K562 (cell line): ENCODE data around the gene KLK6. TPM values are rescaled to one million over a fixed set of nuclear protein-coding genes. Genes with fewer than 3 reads are reported as not detected.

ENCODE experiments used
- ATAC-seq: fragments of 200-7000 bp; cut with Tn5 transposase; 3 replicates; pipeline ENCODE4 v1.9.1; 2020; ENCODE audit warnings: moderate library complexity
- BruUV-seq: library from RNA; stranded (reverse); fragments of 400-500 nt; replicated peaks from 2 replicates; lab custom pipeline; 2021; lab: Mats Ljungman, UMichigan
- CTCF ChIA-PET: fragments of 300-600 bp; formaldehyde crosslinking; extraction: SDS; loops from one replicate; lab custom pipeline; 2021; ENCODE audit warnings: low intra/inter-chr PET ratio; lab: Yijun Ruan, JAX
- POLR2A ChIA-PET: fragments of 300-600, 350-650 bp; sonication (Branson Sonifier 250); formaldehyde crosslinking; extraction: SDS; loops from one replicate; lab custom pipeline; 2021; ENCODE audit warnings: antibody characterized with exemption, inconsistent platforms; lab: Yijun Ruan, JAX
- DNase-seq, 4 experiments: peaks; one replicate each; pipeline versions ENCODE4 v3.0.0 to v3.0.0-alpha.2; 2011 to 2018; ENCODE audit warnings: low spot score in 3 of 4, mixed read lengths in 3 of 4; ENCODE audit errors: extremely low read depth in 1 of 4
- FAIRE-seq: peaks from 2 replicates; lab custom pipeline; 2011; peaks lifted over from hg19 to GRCh38; lab: Jason Lieb, UNC
- H2AFZ ChIP-seq: 2 replicates; pipeline ENCODE4 v1.6.0; 2011; ENCODE audit warnings: low read depth, low read length, control low read depth, inconsistent platforms
- H3K27ac ChIP-seq: fragments of 200-600 bp; 3 replicates; pipeline ENCODE4 v1.8.0; 2011; ENCODE audit warnings: low read depth, mild to moderate bottlenecking, control low read depth, inconsistent platforms, low read length, moderate library complexity, mixed read lengths; ENCODE audit errors: extremely low read depth
- H3K27me3 ChIP-seq, 2 experiments: fragments of 300-600 bp in 1 of 2; 2 replicates in 1 of 2; 3 replicates in 1 of 2; pipeline versions ENCODE4 v1.6.0 to v1.8.0; 2011; ENCODE audit warnings: inconsistent platforms in 2 of 2, low read length in 2 of 2, mild to moderate bottlenecking in 1 of 2, mixed read lengths in 1 of 2, moderate library complexity in 1 of 2; ENCODE audit not compliant: control insufficient read depth in 2 of 2, insufficient read depth in 2 of 2
- H3K36me3 ChIP-seq: fragments of 300-600 bp; 3 replicates; pipeline ENCODE4 v1.8.0; 2011; ENCODE audit warnings: mild to moderate bottlenecking, low read length, inconsistent platforms; ENCODE audit not compliant: control insufficient read depth, insufficient read depth
- H3K4me1 ChIP-seq, 2 experiments: fragments of 200-600 bp in 1 of 2; replicated peaks in 1 of 2; 2 replicates in 1 of 2; 3 replicates in 1 of 2; pipeline versions ENCODE4 v1.5.1 to v1.8.0; 2011; ENCODE audit warnings: inconsistent platforms in 2 of 2, low read length in 2 of 2, mild to moderate bottlenecking in 1 of 2, mixed read lengths in 1 of 2, moderate library complexity in 1 of 2; ENCODE audit not compliant: control insufficient read depth in 2 of 2, insufficient read depth in 2 of 2
- H3K4me2 ChIP-seq: 2 replicates; pipeline ENCODE4 v1.6.1; 2011; ENCODE audit warnings: low read length, control low read depth, inconsistent platforms, mixed read lengths; ENCODE audit not compliant: insufficient read depth
- H3K4me3 ChIP-seq: fragments of 200-600 bp; sonication (generic), shearing (Covaris generic); 2 replicates; pipeline ENCODE4 v1.5.1; 2016; ENCODE audit warnings: control low read depth, inconsistent platforms
- H3K79me2 ChIP-seq: fragments of 200-600 bp; 3 replicates; pipeline ENCODE4 v1.8.0; 2011; ENCODE audit warnings: low read length, inconsistent platforms; ENCODE audit not compliant: control insufficient read depth, insufficient read depth
- H3K9ac ChIP-seq, 2 experiments: 2 replicates each; pipeline versions ENCODE4 v1.6.0 to v1.6.1; 2011; ENCODE audit warnings: low read depth in 2 of 2, low read length in 2 of 2, control low read depth in 1 of 2, inconsistent platforms in 1 of 2, mild to moderate bottlenecking in 1 of 2, mixed read lengths in 1 of 2; ENCODE audit not compliant: insufficient read depth in 1 of 2
- H3K9me1 ChIP-seq: one replicate; pipeline ENCODE4 v1.6.0; 2011; ENCODE audit warnings: inconsistent platforms, mild to moderate bottlenecking, low read length, moderate library complexity; ENCODE audit not compliant: control insufficient read depth, insufficient read depth
- H3K9me3 ChIP-seq: replicated peaks from 2 replicates; pipeline ENCODE4 v1.5.1; 2011; ENCODE audit warnings: low read depth, low read length, inconsistent platforms; ENCODE audit not compliant: control insufficient read depth, insufficient read depth
- H4K20me1 ChIP-seq: replicated peaks from 2 replicates; pipeline ENCODE4 v1.6.1; 2011; ENCODE audit warnings: low read length, inconsistent platforms, mixed read lengths; ENCODE audit not compliant: control insufficient read depth, insufficient read depth
- ADNP ChIP-seq: fragments of 200-800 bp; sonication (Bioruptor generic); IDR thresholded peaks from 2 replicates; pipeline ENCODE4 v1.6.1; 2016; ENCODE audit warnings: missing genetic modification characterization, missing compliant biosample characterization
- RBM25 ChIP-seq: fragments of 200-400 bp; formaldehyde crosslinking; IDR thresholded peaks from 2 replicates; pipeline ENCODE4 v1.6.1; 2018; ENCODE audit warnings: low read length, low read depth, moderate library complexity; ENCODE audit not compliant: severe bottlenecking
- SMARCE1 ChIP-seq: fragments of 450-650 bp; IDR thresholded peaks from 2 replicates; pipeline ENCODE4 v1.7.1; 2016; ENCODE audit warnings: mild to moderate bottlenecking
- ZFP36 ChIP-seq: fragments of 150-350 bp; IDR thresholded peaks from 2 replicates; pipeline ENCODE4 v1.6.1; 2018; ENCODE audit warnings: low read length, low read depth; ENCODE audit not compliant: partially characterized antibody
- ZNF436 ChIP-seq: fragments of 250-450, 450-650 bp; sonication (Bioruptor Pico); formaldehyde crosslinking; IDR thresholded peaks from 2 replicates; pipeline ENCODE4 v1.7.0; 2020; ENCODE audit warnings: mild to moderate bottlenecking
- ZNF592 ChIP-seq: fragments of 450-650 bp; IDR thresholded peaks from 2 replicates; pipeline ENCODE4 v1.6.1; 2017; ENCODE audit warnings: antibody characterized with exemption, mild to moderate bottlenecking
- WGBS: fragments of 100-300 bp; shearing (Covaris generic); methylation state at CpG from one replicate; pipeline ENCODE4 v1.1.6; 2016; ENCODE audit warnings: low coverage, mixed read lengths; ENCODE audit not compliant: insufficient coverage; ENCODE audit errors: missing lambda C conversion rate; 5-methylcytosine and 5-hydroxymethylcytosine counted together
- in situ Hi-C: fragments of 300-500 bp; cut with MboI; formaldehyde crosslinking; loops from 4 replicates; pipeline ENCODE4 v1.15.0; 2018; ENCODE audit warnings: inconsistent platforms, mixed read lengths
- intact Hi-C: fragments of 100-400 bp; cut with micrococcal nuclease; formaldehyde crosslinking; loops from 2 replicates; pipeline ENCODE4 v1.14.2; 2022
- polyA plus RNA-seq, 8 experiments: library from polyadenylated mRNA; depleted of rRNA in 4 of 8; stranded (reverse) in 5 of 8; unstranded in 3 of 8; fragments of >200 nt; fragmentation: Nextera tagmentation in 2 of 8; fragmentation: Illumina TruSeq in 1 of 8; extraction: Ambion mirVana in 2 of 8; extraction: Trizol in 1 of 8; gene quantifications; 2 replicates each; pipeline versions ENCODE4 v1.2.1 to v1.2.3, GENCODE V29; 2011 to 2014; ENCODE audit warnings: inconsistent platforms in 1 of 8, missing spikeins in 1 of 8
- total RNA-seq, 7 experiments: library from RNA; depleted of rRNA in 6 of 7; stranded (reverse); fragments of >200 nt in 6 of 7; fragmentation: Illumina TruSeq in 2 of 7; extraction: Trizol in 2 of 7; gene quantifications; 2 replicates each; pipeline versions ENCODE4 v1.2.1 to v1.2.3, GENCODE V29; 2011 to 2021; ENCODE audit warnings: low replicate concordance in 1 of 7

KLK6 gene
- total and polyA plus RNA-seq, 9 of the 15 experiments (the other 6 are each of a cell fraction or from before 2014, with no cell fraction given): not detected

GRCh38 chr19:51014242-51014641 lies 44.9 kb upstream of the KLK6 start (continued):
- TF ChIP-seq ADNP (tag) (peak; percentile 60; the same call in 1 of the 2 replicates), ZNF592 (no peak)
- TF ChIP-seq, all 486 proteins: peak for 8

- 4% methylated on average over 12 of the region's 12 CpGs for WGBS
- H3K4me2 ChIP-seq: no peak overlapping the region
- POLR2A ChIA-PET: interaction anchor here (0.6 to 1.2 kb wide), 2 partner anchors 25 to 96 kb away, joined by 4 read pairs; partner anchors contain the start of gene CTU1
- no peak for DNase-seq
- H4K20me1 ChIP-seq: peaks cover 2% of the 10 kb centered on the region; the same call in 1 of the 2 replicates
- H3K27ac ChIP-seq: no peak overlapping the region
- H2AFZ ChIP-seq: no peak overlapping the region
- 0 out of 2 replicates have a peak, but pooled peaks have one; percentile 54 for TF ChIP-seq ZNF436 (CRISPR knock-in tag)
- TF ChIP-seq RBM25: peak; percentile 59
- TF ChIP-seq ZFP36: peak; percentile 93
- no peak for TF ChIP-seq SMARCE1
- TF ChIP-seq, all 486 proteins: peak for 3
- CTCF ChIA-PET: no interaction called here
- in situ Hi-C loops: no loop called here
- FAIRE-seq (no peak), ATAC-seq (no peak)
- Histone ChIP-seq H3K27me3 (peaks cover 8 to 58% of the 10 kb centered on the region in 2 experiments; a peak in 4 of 5 replicates), H3K9me1 (no peaks in the 10 kb centered on the region), H3K9ac (no peak overlapping the region), H3K4me1 (peaks cover 0 to 8% of the 10 kb centered on the region in 2 experiments; a peak in 2 of 5 replicates), H3K36me3 (no peaks in the 10 kb centered on the region), H3K9me3 (no peaks in the 10 kb centered on the region), H3K4me3 (no peak overlapping the region), H3K79me2 (no peaks in the 10 kb centered on the region)
- BruUV-seq: no TSS peak
- intact Hi-C loops: no loop called here
These were observed 43.3 kb upstream of the KLK6 start for GRCh38 chr19:51012661-51013190.
